Measurements from ENCODE around the gene COL7A1. TPM values are rescaled to one million over a fixed set of nuclear protein-coding genes. Genes with fewer than 3 reads are reported as not detected.

The COL7A1 gene
- total RNA-seq, 1 donor from 2014 or later = 3.7 TPM

GRCh38 chr3:48544141-48544540, 51.0 kb downstream of the COL7A1 start:
- no peak for ATAC-seq
- no peak for DNase-seq
- no peaks in the 10 kb centered on the region for H3K9me3 ChIP-seq
- H3K27ac ChIP-seq = no peak overlapping the region
- H3K27me3 ChIP-seq = no peaks in the 10 kb centered on the region
- no peak overlapping the region for H3K4me3 ChIP-seq
- TF ChIP-seq CTCF (IDR thresholded peaks at IDR 0.05) = no peak
- intact Hi-C loops (cut with DNase I) = loop anchor here (10.0 kb wide), 1 partner anchor 269 kb away; no protein-coding TSS in a partner anchor
- peaks cover 6% of the 10 kb centered on the region for H3K4me1 ChIP-seq
- H3K36me3 ChIP-seq = no peaks in the 10 kb centered on the region

- Histone ChIP-seq H3K27ac (no peak overlapping the region), H3K36me3 (no peaks in the 10 kb centered on the region), H3K27me3 (no peaks in the 10 kb centered on the region), H3K4me1 (peaks cover 6% of the 10 kb centered on the region), H3K4me3 (no peak overlapping the region), H3K9me3 (no peaks in the 10 kb centered on the region)
- intact Hi-C loops (cut with DNase I) = loop anchor here (10.0 kb wide), 1 partner anchor 269 kb away; no protein-coding TSS in a partner anchor
- DNase-seq (no peak), ATAC-seq (peak; percentile 82)
- no peak for TF ChIP-seq CTCF (IDR thresholded peaks at IDR 0.05)
Measured at GRCh38 chr3:48543271-48543866, 51.8 kb downstream of the COL7A1 start.

GRCh38 chr3:48538451-48538850, 56.7 kb downstream of the COL7A1 start:
- no peak for ATAC-seq

GRCh38 chr3:48536785-48537184, 58.3 kb downstream of the COL7A1 start:
- H3K27me3 ChIP-seq = no peaks in the 10 kb centered on the region
- H3K4me1 ChIP-seq = no peaks in the 10 kb centered on the region
- ATAC-seq (peak; percentile 25), DNase-seq (no peak)
- H3K4me3 ChIP-seq = no peak overlapping the region
- no peak for TF ChIP-seq CTCF (IDR thresholded peaks at IDR 0.05)
- H3K9me3 ChIP-seq = no peaks in the 10 kb centered on the region
- no peak overlapping the region for H3K27ac ChIP-seq
- peaks cover 8% of the 10 kb centered on the region for H3K36me3 ChIP-seq
- intact Hi-C loops (cut with DNase I) = no loop called here

More at GRCh38 chr3:48538451-48538850, 56.7 kb downstream of the COL7A1 start:
- no peak for TF ChIP-seq CTCF (IDR thresholded peaks at IDR 0.05)
- Histone ChIP-seq H3K27me3 (no peaks in the 10 kb centered on the region), H3K36me3 (peaks cover 8% of the 10 kb centered on the region), H3K27ac (no peak overlapping the region), H3K4me1 (peaks cover 4% of the 10 kb centered on the region), H3K9me3 (no peaks in the 10 kb centered on the region), H3K4me3 (no peak overlapping the region)
- intact Hi-C loops (cut with DNase I) = no loop called here
- no peak for DNase-seq

GRCh38 chr3:48536116-48536515, 59.0 kb downstream of the COL7A1 start:
- intact Hi-C loops (cut with DNase I) = no loop called here
- no peak for DNase-seq
- H3K27me3 ChIP-seq = no peaks in the 10 kb centered on the region
- H3K27ac ChIP-seq = no peak overlapping the region
- no peak for TF ChIP-seq CTCF (IDR thresholded peaks at IDR 0.05)
- ATAC-seq = no peak
- H3K9me3 ChIP-seq = no peaks in the 10 kb centered on the region
- H3K4me1 ChIP-seq = no peaks in the 10 kb centered on the region
- H3K36me3 ChIP-seq = peaks cover 8% of the 10 kb centered on the region
- no peak overlapping the region for H3K4me3 ChIP-seq

- Histone ChIP-seq H3K27me3 (no peaks in the 10 kb centered on the region), H3K4me3 (no peak overlapping the region), H3K9me3 (no peaks in the 10 kb centered on the region), H3K27ac (no peak overlapping the region), H3K36me3 (peaks cover 8% of the 10 kb centered on the region), H3K4me1 (no peaks in the 10 kb centered on the region)
- TF ChIP-seq CTCF (IDR thresholded peaks at IDR 0.05) = no peak
- intact Hi-C loops (cut with DNase I) = no loop called here
- DNase-seq = no peak
- ATAC-seq = peak; percentile 5
Measured at GRCh38 chr3:48535578-48535977, 59.6 kb downstream of the COL7A1 start.
